Superior temporal gyrus (tissue), 1 donor: ENCODE data around the gene DDX54.

ENCODE experiments used
- DNase-seq: peaks from one replicate; pipeline ENCODE4 v3.0.0-alpha.2; 2016; ENCODE audit errors: extremely low spot score

Gene DDX54

GRCh38 chr12:113190761-113191160, 5.5 kb upstream of the DDX54 start:
- DNase-seq: no peak

- DNase-seq: no peak
Measured at GRCh38 chr12:113189361-113189760, 4.1 kb upstream of the DDX54 start.

- no peak for DNase-seq
Measured at GRCh38 chr12:113186666-113187325, 1.5 kb upstream of the DDX54 start.

GRCh38 chr12:113186033-113186365, 721 bp upstream of the DDX54 start:
- DNase-seq: no peak

GRCh38 chr12:113184900-113185179, 438 bp downstream of the DDX54 start:
- peak; percentile 86 for DNase-seq

- no peak for DNase-seq
Measured at GRCh38 chr12:113184098-113184899, 979 bp downstream of the DDX54 start.

- no peak for DNase-seq
Measured at GRCh38 chr12:113183030-113183589, 2.2 kb downstream of the DDX54 start.

- no peak for DNase-seq
Measured at GRCh38 chr12:113181975-113182374, 3.3 kb downstream of the DDX54 start.

GRCh38 chr12:113180333-113180732, 4.9 kb downstream of the DDX54 start:
- no peak for DNase-seq

GRCh38 chr12:113179023-113179422, 6.3 kb downstream of the DDX54 start:
- DNase-seq: no peak

GRCh38 chr12:113174461-113175384, 10.6 kb downstream of the DDX54 start:
- DNase-seq: peak; percentile 85

- DNase-seq: no peak
Measured at GRCh38 chr12:113173081-113173698, 12.1 kb downstream of the DDX54 start.

- no peak for DNase-seq
Measured at GRCh38 chr12:113172185-113172584, 13.1 kb downstream of the DDX54 start.

GRCh38 chr12:113171543-113171942, 13.7 kb downstream of the DDX54 start:
- DNase-seq: no peak

- DNase-seq: no peak
Measured at GRCh38 chr12:113170926-113171325, 14.4 kb downstream of the DDX54 start.

- no peak for DNase-seq
Measured at GRCh38 chr12:113170457-113170856, 14.8 kb downstream of the DDX54 start.

GRCh38 chr12:113169697-113170096, 15.6 kb downstream of the DDX54 start:
- no peak for DNase-seq

GRCh38 chr12:113167868-113168267, 17.4 kb downstream of the DDX54 start:
- DNase-seq: no peak

- no peak for DNase-seq
Measured at GRCh38 chr12:113165521-113166450, 19.5 kb downstream of the DDX54 start.

- DNase-seq: no peak
Measured at GRCh38 chr12:113164014-113164413, 21.3 kb downstream of the DDX54 start.

GRCh38 chr12:113163030-113163360, 22.3 kb downstream of the DDX54 start:
- DNase-seq: no peak
